H1 (cell line): ENCODE data around the gene SLC39A9. TPM values are rescaled to one million over a fixed set of nuclear protein-coding genes. Genes with fewer than 3 reads are reported as not detected.

Experiments used
- NRF1 ChIP-seq: IDR thresholded peaks from 2 replicates; pipeline ENCODE4 v1.6.1; 2011; ENCODE audit warnings: mild to moderate bottlenecking, low read depth, low read length, improper control_type of control experiment
- SIN3A ChIP-seq, 2 experiments: IDR thresholded peaks in 1 of 2; conservative IDR thresholded peaks in 1 of 2; 2 replicates each; pipeline ENCODE4 v1.6.1; 2011 to 2012; ENCODE audit warnings: low read length in 2 of 2, improper control_type of control experiment in 1 of 2, low read depth in 1 of 2, mild to moderate bottlenecking in 1 of 2
- TAF1 ChIP-seq: IDR thresholded peaks from 2 replicates; pipeline ENCODE4 v1.6.1; 2011; ENCODE audit warnings: mild to moderate bottlenecking, low read depth, low read length
- polyA plus RNA-seq, 7 experiments: library from polyadenylated mRNA; depleted of rRNA in 3 of 7; stranded (reverse) in 5 of 7; unstranded in 2 of 7; fragments of >200 nt in 5 of 7; fragments of 200-250 nt in 2 of 7; gene quantifications; 1 replicate in 5 of 7; 2 replicates in 1 of 7; 4 replicates in 1 of 7; pipeline versions ENCODE4 v1.2.1 to v1.2.3, GENCODE V29; 2011 to 2013; ENCODE audit warnings: missing spikeins in 2 of 7, mixed read lengths in 2 of 7
- total RNA-seq: library from RNA; stranded (reverse); fragmentation: NEBNext Ultra II Directional; extraction: Animal tissue kit (Norgen Biotek cat#: 25700); gene quantifications from 2 replicates; pipeline ENCODE4 v1.2.1, GENCODE V29; 2021

Gene SLC39A9
- total and polyA plus RNA-seq, 2 of the 8 experiments (the other 6 are each of a cell fraction or from before 2014, with no cell fraction given), result 31.0 to 44.2 TPM

DNA sequence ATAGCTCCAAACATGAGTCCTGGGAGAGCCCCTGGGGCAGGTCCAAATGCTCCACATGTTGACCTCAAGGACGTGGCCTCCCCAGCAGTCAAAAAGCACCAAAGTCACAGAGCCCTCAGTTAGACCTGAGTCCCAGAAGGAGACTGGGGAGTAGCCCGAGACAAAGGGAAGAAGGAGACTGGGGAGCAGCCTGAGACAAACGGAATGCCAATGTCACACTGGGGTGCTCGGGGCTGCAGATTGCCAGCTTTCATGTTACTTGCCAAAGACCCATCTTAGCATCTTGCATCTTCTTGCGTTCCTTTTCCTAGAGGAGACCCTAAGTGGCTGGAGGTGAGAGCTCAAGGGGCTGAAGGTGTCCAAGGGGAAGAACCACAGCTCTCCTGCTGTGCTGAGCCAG, 100.9 kb downstream of the SLC39A9 start (continued):
- TF ChIP-seq SIN3A (conservative IDR thresholded peaks at IDR 0.05 in 1 of 2, IDR thresholded peaks at IDR 0.05 in 1 of 2; ENCODE audit: low read depth in 1 of 2, low read length in 2 of 2) (no peak), TAF1 (no peak), NRF1 (no peak)
